ENCODE data around the gene EXOSC1. TPM values are rescaled to one million over a fixed set of nuclear protein-coding genes. Genes with fewer than 3 reads are reported as not detected.

EXOSC1 gene
- total RNA-seq, 1 donor from 2014 or later: 37.6 TPM

DNA sequence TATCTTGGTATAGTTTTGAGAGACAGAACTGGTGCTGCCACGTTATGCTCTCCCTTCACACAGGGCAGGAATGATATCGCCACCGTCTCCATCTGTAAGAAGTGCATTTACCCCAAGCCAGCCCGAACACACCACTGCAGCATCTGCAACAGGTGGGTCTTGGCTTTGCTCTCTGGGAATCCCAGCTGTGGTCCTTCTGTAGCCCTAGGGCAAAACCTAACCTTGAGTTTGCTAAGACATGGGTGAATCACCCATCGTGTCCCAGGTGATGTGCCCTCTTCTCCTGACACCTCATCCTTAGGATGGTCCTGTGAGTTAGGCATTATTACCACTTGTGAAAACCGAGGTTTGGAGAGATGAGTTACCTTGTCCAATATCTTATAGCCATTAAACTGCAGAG lies 6.5 kb upstream of the EXOSC1 start:
- Histone ChIP-seq H3K27me3 (no peaks in the 10 kb centered on the region), H3K4me1 (peaks cover 35% of the 10 kb centered on the region), H3K9me3 (no peaks in the 10 kb centered on the region), H3K4me3 (no peak overlapping the region), H3K36me3 (peaks cover 0 to 30% of the 10 kb centered on the region in 2 donors), H3K27ac (no peak overlapping the region)
- DNase-seq (ENCODE audit: extremely low spot score in 2 of 2): no peak
- intact Hi-C loops (cut with DNase I): no loop called here
- TF ChIP-seq POLR2A (IDR thresholded peaks at IDR 0.05) (no peak), POLR2AphosphoS5 (IDR thresholded peaks at IDR 0.05; ENCODE audit: insufficient read depth in 1 of 2, low read depth in 1 of 2) (no peak)
- TF ChIP-seq, protein P1, sequence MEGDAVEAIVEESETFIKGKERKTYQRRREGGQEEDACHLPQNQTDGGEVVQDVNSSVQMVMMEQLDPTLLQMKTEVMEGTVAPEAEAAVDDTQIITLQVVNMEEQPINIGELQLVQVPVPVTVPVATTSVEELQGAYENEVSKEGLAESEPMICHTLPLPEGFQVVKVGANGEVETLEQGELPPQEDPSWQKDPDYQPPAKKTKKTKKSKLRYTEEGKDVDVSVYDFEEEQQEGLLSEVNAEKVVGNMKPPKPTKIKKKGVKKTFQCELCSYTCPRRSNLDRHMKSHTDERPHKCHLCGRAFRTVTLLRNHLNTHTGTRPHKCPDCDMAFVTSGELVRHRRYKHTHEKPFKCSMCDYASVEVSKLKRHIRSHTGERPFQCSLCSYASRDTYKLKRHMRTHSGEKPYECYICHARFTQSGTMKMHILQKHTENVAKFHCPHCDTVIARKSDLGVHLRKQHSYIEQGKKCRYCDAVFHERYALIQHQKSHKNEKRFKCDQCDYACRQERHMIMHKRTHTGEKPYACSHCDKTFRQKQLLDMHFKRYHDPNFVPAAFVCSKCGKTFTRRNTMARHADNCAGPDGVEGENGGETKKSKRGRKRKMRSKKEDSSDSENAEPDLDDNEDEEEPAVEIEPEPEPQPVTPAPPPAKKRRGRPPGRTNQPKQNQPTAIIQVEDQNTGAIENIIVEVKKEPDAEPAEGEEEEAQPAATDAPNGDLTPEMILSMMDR (IDR thresholded peaks at IDR 0.05): no peak

DNA sequence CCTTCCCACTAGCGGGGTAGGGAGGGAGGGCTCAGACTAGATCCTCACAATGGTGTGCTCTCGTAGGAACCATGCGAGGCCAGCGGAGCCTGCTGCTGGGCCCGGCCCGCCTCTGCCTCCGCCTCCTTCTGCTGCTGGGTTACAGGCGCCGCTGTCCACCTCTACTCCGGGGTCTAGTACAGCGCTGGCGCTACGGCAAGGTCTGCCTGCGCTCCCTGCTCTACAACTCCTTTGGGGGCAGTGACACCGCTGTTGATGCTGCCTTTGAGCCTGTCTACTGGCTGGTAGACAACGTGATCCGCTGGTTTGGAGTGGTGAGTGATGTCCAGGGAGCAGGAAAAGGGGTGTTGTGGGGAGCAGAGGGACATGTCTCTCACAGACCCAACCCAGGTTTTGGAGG lies 5.8 kb upstream of the EXOSC1 start:
- Histone ChIP-seq H3K4me1 (peaks cover 42% of the 10 kb centered on the region), H3K27me3 (no peaks in the 10 kb centered on the region), H3K27ac (no peak overlapping the region), H3K36me3 (peaks cover 0 to 24% of the 10 kb centered on the region in 2 donors), H3K4me3 (no peak overlapping the region), H3K9me3 (no peaks in the 10 kb centered on the region)
- TF ChIP-seq POLR2A (IDR thresholded peaks at IDR 0.05): no peak
- no peak for TF ChIP-seq POLR2AphosphoS5 (IDR thresholded peaks at IDR 0.05; ENCODE audit: insufficient read depth in 1 of 2, low read depth in 1 of 2)
- TF ChIP-seq, protein P1 (IDR thresholded peaks at IDR 0.05): no peak
- no peak for DNase-seq (ENCODE audit: extremely low spot score in 2 of 2)
- intact Hi-C loops (cut with DNase I): no loop called here

DNA sequence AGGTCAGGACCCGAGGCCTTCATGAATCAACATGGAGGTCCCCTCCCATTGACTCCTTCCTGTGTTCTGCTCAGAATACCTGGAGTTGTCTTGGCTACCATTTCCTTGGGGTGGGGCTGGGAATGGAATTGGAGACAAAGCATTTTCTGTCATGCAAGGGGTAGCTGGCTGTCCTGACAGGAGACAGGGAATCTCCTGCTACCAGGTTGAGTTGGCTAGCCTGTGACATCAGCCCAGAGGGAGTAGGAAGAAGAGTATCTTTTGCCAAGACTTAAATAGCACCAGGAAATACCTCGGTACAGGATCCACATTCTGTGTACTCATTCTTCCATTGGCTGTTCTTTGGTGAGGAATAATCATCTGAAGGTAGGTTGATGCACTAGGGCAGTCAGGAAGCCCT lies 5.0 kb upstream of the EXOSC1 start:
- peaks cover 0 to 16% of the 10 kb centered on the region in 2 donors for H3K36me3 ChIP-seq
- H3K4me3 ChIP-seq: no peak overlapping the region
- intact Hi-C loops (cut with DNase I): no loop called here
- H3K9me3 ChIP-seq: no peaks in the 10 kb centered on the region
- TF ChIP-seq, protein P1 (IDR thresholded peaks at IDR 0.05): no peak
- TF ChIP-seq POLR2A (IDR thresholded peaks at IDR 0.05): no peak
- TF ChIP-seq POLR2AphosphoS5 (IDR thresholded peaks at IDR 0.05; ENCODE audit: insufficient read depth in 1 of 2, low read depth in 1 of 2): no peak
- peaks cover 43% of the 10 kb centered on the region for H3K4me1 ChIP-seq
- H3K27me3 ChIP-seq: no peaks in the 10 kb centered on the region
- no peak for DNase-seq (ENCODE audit: extremely low spot score in 2 of 2)
- no peak overlapping the region for H3K27ac ChIP-seq

DNA sequence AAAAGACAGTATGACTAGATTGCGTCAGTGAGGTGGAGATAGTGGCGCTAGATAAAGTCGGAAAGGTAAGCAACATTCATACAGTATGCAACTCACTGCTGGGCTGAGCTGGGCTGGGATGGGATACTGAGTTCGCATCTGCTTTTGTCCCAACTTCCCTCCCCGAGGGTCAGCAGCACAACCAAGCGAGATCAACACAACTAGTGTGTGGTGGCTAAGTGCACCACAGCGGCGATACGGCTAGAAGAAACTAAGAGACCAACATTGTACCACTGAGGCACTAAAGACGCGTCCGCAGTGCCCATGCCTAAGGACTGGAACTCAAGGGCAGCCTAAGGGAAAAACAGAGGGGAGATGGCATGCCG lies 467 bp downstream of the EXOSC1 start:
- DNase-seq (ENCODE audit: extremely low spot score in 2 of 2): no peak
- TF ChIP-seq POLR2AphosphoS5 (IDR thresholded peaks at IDR 0.05; ENCODE audit: insufficient read depth in 1 of 2, low read depth in 1 of 2): no peak
- TF ChIP-seq, protein P1 (IDR thresholded peaks at IDR 0.05): no peak
- TF ChIP-seq POLR2A (IDR thresholded peaks at IDR 0.05): no peak
- Histone ChIP-seq H3K27me3 (no peaks in the 10 kb centered on the region), H3K4me1 (peaks cover 42% of the 10 kb centered on the region), H3K27ac (peak overlapping the region; percentile 66), H3K4me3 (peak overlapping the region; percentile 64 to 82), H3K9me3 (no peaks in the 10 kb centered on the region), H3K36me3 (peaks cover 0 to 17% of the 10 kb centered on the region in 2 donors)
- intact Hi-C loops (cut with DNase I): no loop called here

DNA sequence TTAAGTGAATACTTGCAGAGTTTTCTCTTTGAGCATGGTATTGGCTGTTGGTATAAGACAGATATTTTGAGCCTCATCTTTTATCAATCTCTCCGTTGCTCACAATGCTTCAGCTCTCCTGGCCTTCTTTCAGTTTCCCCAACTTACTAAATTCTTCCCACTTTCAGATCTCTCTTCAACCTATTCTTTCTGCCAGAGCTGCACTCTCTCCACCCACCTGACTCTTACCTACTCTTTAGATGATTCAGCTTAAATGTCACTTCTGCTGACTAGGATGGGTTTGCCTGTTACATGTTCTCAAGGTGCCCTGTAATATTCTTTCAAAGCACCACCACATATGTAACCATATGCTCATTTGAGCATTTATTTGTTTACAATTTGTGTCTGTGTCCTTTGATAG lies 1.6 kb downstream of the EXOSC1 start:
- H3K36me3 ChIP-seq: peaks cover 0 to 27% of the 10 kb centered on the region in 2 donors
- DNase-seq (ENCODE audit: extremely low spot score in 2 of 2): no peak
- intact Hi-C loops (cut with DNase I): no loop called here
- H3K27me3 ChIP-seq: no peaks in the 10 kb centered on the region
- peaks cover 40% of the 10 kb centered on the region for H3K4me1 ChIP-seq
- H3K4me3 ChIP-seq: no peak overlapping the region
- H3K9me3 ChIP-seq: no peaks in the 10 kb centered on the region
- no peak overlapping the region for H3K27ac ChIP-seq
- TF ChIP-seq, protein P1 (IDR thresholded peaks at IDR 0.05): no peak
- no peak for TF ChIP-seq POLR2AphosphoS5 (IDR thresholded peaks at IDR 0.05; ENCODE audit: insufficient read depth in 1 of 2, low read depth in 1 of 2)
- no peak for TF ChIP-seq POLR2A (IDR thresholded peaks at IDR 0.05)

All from vagina (tissue), 2 donors.